ENCODE data around the gene ADD3. TPM values are rescaled to one million over a fixed set of nuclear protein-coding genes. Genes with fewer than 3 reads are reported as not detected.

The ADD3 gene
- total and polyA plus RNA-seq, 2 of the 13 experiments (the other 11 are each of a cell fraction or from before 2014, with no cell fraction given), result 44.7 to 57.5 TPM

- TF ChIP-seq UBTF (CRISPR knock-in tag; IDR thresholded peaks at IDR 0.05) (no peak), ZMAT3 (CRISPR knock-in tag; conservative IDR thresholded peaks at IDR 0.05) (no peak)
Observed at GRCh38 chr10:110009736-110010475, 2.1 kb downstream of the ADD3 start (continued).

GRCh38 chr10:110010486-110011378 is 2.9 kb downstream of the ADD3 start:
- no TSS peak for BruUV-seq (replicated peaks)
- ATAC-seq (no peak), DNase-seq (ENCODE audit: low spot score) (peak; percentile 27), FAIRE-seq (no peak)
- no peak overlapping the region for H3K9ac ChIP-seq (ENCODE audit: insufficient read depth, low read depth, low read length)
- H3K36me3 ChIP-seq (replicated peaks in 1 of 2; ENCODE audit: control insufficient read depth in 1 of 2, insufficient read depth in 2 of 2, low read length in 2 of 2), result no peaks in the 10 kb centered on the region
- POLR2A ChIA-PET, result interaction anchor here (1.4 kb wide), 1 partner anchor 46 kb away, joined by 3 read pairs; no protein-coding TSS in a partner anchor
- WGBS (ENCODE audit: low lambda C conversion rate), result 61% methylated on average over 2 of the region's 2 CpGs
- peak overlapping the region in 1 of 3 experiments; percentile 20; a peak in 1 of 6 replicates for H3K4me3 ChIP-seq (replicated peaks in 1 of 3; ENCODE audit: insufficient read depth in 1 of 3, low read depth in 2 of 3, low read length in 3 of 3)
- no peaks in the 10 kb centered on the region for H3K27me3 ChIP-seq (ENCODE audit: control insufficient read depth in 1 of 2, insufficient read depth in 2 of 2, low read length in 2 of 2)
- H3K4me1 ChIP-seq (ENCODE audit: insufficient read depth, low read length), result peaks cover 63% of the 10 kb centered on the region
- CTCF ChIA-PET (ENCODE audit: low intra/inter-chr PET ratio, low total read pairs), result no interaction called here
- peak overlapping the region; percentile 77 for H3K4me2 ChIP-seq (ENCODE audit: low read depth, low read length)
- peaks cover 59% of the 10 kb centered on the region for H3K79me2 ChIP-seq (ENCODE audit: insufficient read depth, low read length)
- H2AFZ ChIP-seq (ENCODE audit: low read length), result no peak overlapping the region
- TF ChIP-seq MAFF (IDR thresholded peaks at IDR 0.05; ENCODE audit: low read depth, low read length), result peak; percentile 54
- 0 out of 2 replicates have a peak, but pooled peaks have one; percentile 31 for TF ChIP-seq ISL2 (CRISPR knock-in tag; IDR thresholded peaks at IDR 0.05)
- no peak for TF ChIP-seq HDAC2 (CRISPR knock-in tag; IDR thresholded peaks at IDR 0.05)
- 0 out of 2 replicates have a peak, but pooled peaks have one; percentile 54 for TF ChIP-seq GFI1 (CRISPR knock-in tag; IDR thresholded peaks at IDR 0.05; ENCODE audit: borderline replicate concordance)
- no peak for TF ChIP-seq AHR (CRISPR knock-in tag; IDR thresholded peaks at IDR 0.05)
- TF ChIP-seq MAZ (IDR thresholded peaks at IDR 0.05; ENCODE audit: borderline replicate concordance, low read depth, low read length), result no peak
- no peak for TF ChIP-seq MAZ (CRISPR knock-in tag; IDR thresholded peaks at IDR 0.05; ENCODE audit: low read depth)
- peak; percentile 37; the same call in 1 of the 2 replicates for TF ChIP-seq RARA (CRISPR knock-in tag; IDR thresholded peaks at IDR 0.05)
- TF ChIP-seq NR2F6 (IDR thresholded peaks at IDR 0.05), result peak; percentile 39; the same call in 1 of the 2 replicates
- no peak for TF ChIP-seq NR2F6 (CRISPR knock-in tag; IDR thresholded peaks at IDR 0.05)
- TF ChIP-seq PAXIP1 (CRISPR knock-in tag; conservative IDR thresholded peaks at IDR 0.05), result peak; percentile 28; the same call in 1 of the 2 replicates
- TF ChIP-seq ZNF121 (CRISPR knock-in tag; IDR thresholded peaks at IDR 0.05), result no peak
- TF ChIP-seq MAFK (conservative IDR thresholded peaks at IDR 0.05 in 1 of 2, IDR thresholded peaks at IDR 0.05 in 1 of 2; ENCODE audit: low read length in 2 of 2), result peak; percentile 48 to 68
- no peak for TF ChIP-seq ZNF180 (CRISPR knock-in tag; IDR thresholded peaks at IDR 0.05; ENCODE audit: borderline replicate concordance, low read depth)
- in situ Hi-C loops (cut with HindIII; ENCODE audit: extremely low pct_ligation_motif_present, low pct_unique_long_range_greater_than_20kb), result loop anchor here (25.0 kb wide), 1 partner anchor 123 kb away; no protein-coding TSS in a partner anchor
- no peak overlapping the region for H3K27ac ChIP-seq (ENCODE audit: extremely low read length, insufficient read depth, low read length)
- intact Hi-C loops (cut with micrococcal nuclease; ENCODE audit: unreplicated experiment), result no loop called here
- H4K20me1 ChIP-seq (ENCODE audit: insufficient read depth, low read length), result no peaks in the 10 kb centered on the region
- H3K9me3 ChIP-seq (ENCODE audit: low read length), result no peaks in the 10 kb centered on the region

Data from HepG2 (cell line).